HUES48 (cell line): ENCODE data around the gene POLRMT.
A peak's percentile ranks its signal among the peaks of the same experiment; 100 is the strongest.

Experiments
- H3K27ac ChIP-seq: one replicate; pipeline ENCODE4 v1.7.0; 2013; ENCODE audit warnings: low read depth, low read length, inconsistent platforms
- H3K27me3 ChIP-seq: 2 replicates; pipeline ENCODE4 v1.6.1; 2013; ENCODE audit warnings: mild to moderate bottlenecking, low read length; ENCODE audit not compliant: control insufficient read depth, insufficient read depth
- H3K36me3 ChIP-seq: 2 replicates; pipeline ENCODE4 v1.6.1; 2013; ENCODE audit warnings: low read length; ENCODE audit not compliant: control insufficient read depth, insufficient read depth
- H3K4me1 ChIP-seq: 2 replicates; pipeline ENCODE4 v1.6.1; 2013; ENCODE audit warnings: mild to moderate bottlenecking, low read length; ENCODE audit not compliant: control insufficient read depth, insufficient read depth
- H3K4me3 ChIP-seq: 2 replicates; pipeline ENCODE4 v1.5.1; 2013; ENCODE audit warnings: mild to moderate bottlenecking, low read depth, low read length
- H3K9ac ChIP-seq: 2 replicates; pipeline ENCODE4 v1.6.1; 2013; ENCODE audit warnings: mild to moderate bottlenecking, low read depth, low read length, moderate library complexity
- H3K9me3 ChIP-seq: 2 replicates; pipeline ENCODE4 v1.6.1; 2013; ENCODE audit warnings: low read length; ENCODE audit not compliant: control insufficient read depth, insufficient read depth

POLRMT gene

GRCh38 chr19:633068-633785 lies at the start of gene POLRMT:
TSS of gene POLRMT (minus strand) at chr19:633537. CDS start at chr19:633512, 25 bp downstream.
- peaks cover 4% of the 10 kb centered on the region for H3K27me3 ChIP-seq
- peak within 1 kb of the TSS; percentile 69 for H3K27ac ChIP-seq
- H3K36me3 ChIP-seq, result peaks cover 22% of the 10 kb centered on the region
- peak within 1 kb of the TSS; percentile 99 for H3K4me3 ChIP-seq
- H3K4me1 ChIP-seq, result peaks cover 3% of the 10 kb centered on the region; the same call in 1 of the 2 replicates
- peak within 1 kb of the TSS; percentile 83 for H3K9ac ChIP-seq
- no peaks in the 10 kb centered on the region for H3K9me3 ChIP-seq

- Histone ChIP-seq H3K4me1 (peaks cover 5% of the 10 kb centered on the region; the same call in 1 of the 2 replicates), H3K27me3 (no peaks in the 10 kb centered on the region)
Measured at GRCh38 chr19:682678-683320, 49.5 kb upstream of the POLRMT start.

GRCh38 chr19:681029-682019 lies 48.0 kb upstream of the POLRMT start:
- H3K9me3 ChIP-seq, result no peaks in the 10 kb centered on the region
- H3K27ac ChIP-seq, result peak overlapping the region; percentile 90
- H3K36me3 ChIP-seq, result no peaks in the 10 kb centered on the region
- H3K27me3 ChIP-seq, result peaks cover 5% of the 10 kb centered on the region
- H3K4me1 ChIP-seq, result peaks cover 5% of the 10 kb centered on the region; the same call in 1 of the 2 replicates
- no peak overlapping the region for H3K9ac ChIP-seq
- H3K4me3 ChIP-seq, result peak overlapping the region; percentile 87

More at GRCh38 chr19:682678-683320, 49.5 kb upstream of the POLRMT start:
- Histone ChIP-seq H3K9me3 (no peaks in the 10 kb centered on the region), H3K4me3 (no peak overlapping the region), H3K27ac (no peak overlapping the region), H3K36me3 (no peaks in the 10 kb centered on the region), H3K9ac (no peak overlapping the region)

- no peaks in the 10 kb centered on the region for H3K9me3 ChIP-seq
- peak overlapping the region; percentile 78 for H3K9ac ChIP-seq
- no peaks in the 10 kb centered on the region for H3K36me3 ChIP-seq
- H3K27me3 ChIP-seq, result peaks cover 9% of the 10 kb centered on the region
- H3K4me3 ChIP-seq, result peak overlapping the region; percentile 87
- peaks cover 5% of the 10 kb centered on the region; the same call in 1 of the 2 replicates for H3K4me1 ChIP-seq
- H3K27ac ChIP-seq, result peak overlapping the region; percentile 90
Measured at GRCh38 chr19:680287-681028, 47.1 kb upstream of the POLRMT start.

- Histone ChIP-seq H3K27ac (peak overlapping the region; percentile 86), H3K9ac (peak overlapping the region; percentile 67; the same call in 1 of the 2 replicates), H3K4me3 (peak overlapping the region; percentile 80)
Measured at GRCh38 chr19:679418-680286, 46.3 kb upstream of the POLRMT start.

GRCh38 chr19:678791-679388 lies 45.6 kb upstream of the POLRMT start:
- no peaks in the 10 kb centered on the region for H3K36me3 ChIP-seq
- peaks cover 16% of the 10 kb centered on the region for H3K27me3 ChIP-seq
- H3K9me3 ChIP-seq, result no peaks in the 10 kb centered on the region
- H3K9ac ChIP-seq, result no peak overlapping the region
- H3K4me3 ChIP-seq, result peak overlapping the region; percentile 80; the same call in 1 of the 2 replicates
- H3K4me1 ChIP-seq, result peaks cover 5% of the 10 kb centered on the region; the same call in 1 of the 2 replicates
- H3K27ac ChIP-seq, result no peak overlapping the region

More at GRCh38 chr19:679418-680286, 46.3 kb upstream of the POLRMT start:
- Histone ChIP-seq H3K36me3 (no peaks in the 10 kb centered on the region), H3K9me3 (no peaks in the 10 kb centered on the region), H3K4me1 (peaks cover 5% of the 10 kb centered on the region; the same call in 1 of the 2 replicates), H3K27me3 (peaks cover 16% of the 10 kb centered on the region)

- Histone ChIP-seq H3K9me3 (no peaks in the 10 kb centered on the region), H3K27ac (no peak overlapping the region), H3K4me3 (no peak overlapping the region), H3K4me1 (peaks cover 5% of the 10 kb centered on the region; the same call in 1 of the 2 replicates), H3K9ac (no peak overlapping the region), H3K27me3 (peaks cover 16% of the 10 kb centered on the region), H3K36me3 (no peaks in the 10 kb centered on the region)
Measured at GRCh38 chr19:677601-678436, 44.5 kb upstream of the POLRMT start.

- H3K36me3 ChIP-seq, result no peaks in the 10 kb centered on the region
Measured at GRCh38 chr19:677201-677600, 43.9 kb upstream of the POLRMT start.

More at GRCh38 chr19:677201-677600, 43.9 kb upstream of the POLRMT start:
- H3K27me3 ChIP-seq, result peaks cover 16% of the 10 kb centered on the region
- H3K27ac ChIP-seq, result no peak overlapping the region
- no peak overlapping the region for H3K4me3 ChIP-seq
- peaks cover 5% of the 10 kb centered on the region; the same call in 1 of the 2 replicates for H3K4me1 ChIP-seq
- H3K9me3 ChIP-seq, result no peaks in the 10 kb centered on the region
- no peak overlapping the region for H3K9ac ChIP-seq
